Testis (tissue), 3 donors: ENCODE measurements around the gene TECR. TPM values are rescaled to one million over a fixed set of nuclear protein-coding genes. Genes with fewer than 3 reads are reported as not detected.

Experiments
- DNase-seq: peaks from one replicate; pipeline ENCODE4 v3.0.0-alpha.2; 2019
- H3K27ac ChIP-seq, 2 donors: fragments of 200-600 bp; sonication (generic); one replicate each; pipeline ENCODE4 v1.5.1; 2019
- H3K27me3 ChIP-seq: fragments of 200-600 bp; sonication (generic); one replicate; pipeline ENCODE4 v1.5.1; 2019
- H3K36me3 ChIP-seq: fragments of 200-600 bp; sonication (generic); one replicate; pipeline ENCODE4 v1.5.1; 2017; ENCODE audit warnings: low read depth; ENCODE audit errors: missing control alignments
- H3K4me1 ChIP-seq: fragments of 200-600 bp; sonication (generic); one replicate; pipeline ENCODE4 v1.5.1; 2019
- H3K4me3 ChIP-seq, 2 donors: fragments of 200-600 bp; sonication (generic); one replicate each; pipeline ENCODE4 v1.5.1; 2017 to 2019
- H3K9me3 ChIP-seq: fragments of 200-600 bp; sonication (generic); one replicate; pipeline ENCODE4 v1.5.1; 2017
- CTCF ChIP-seq, 3 experiments: fragments of 450-650 bp in 2 of 3; fragments of 200-600 bp in 1 of 3; sonication (generic) in 1 of 3; IDR thresholded peaks; one replicate each; pipeline ENCODE4 v1.5.1; 2016 to 2019; ENCODE audit warnings: antibody characterized with exemption in 3 of 3, mild to moderate bottlenecking in 2 of 3, moderate library complexity in 1 of 3
- POLR2A ChIP-seq: fragments of 450-650 bp; IDR thresholded peaks from one replicate; pipeline ENCODE4 v1.6.1; 2017; ENCODE audit warnings: antibody characterized with exemption, mild to moderate bottlenecking, moderate library complexity
- WGBS, 2 donors: methylation state at CpG; one replicate each; pipeline ENCODE4 v1.1.5; 2018; 5-methylcytosine and 5-hydroxymethylcytosine counted together
- intact Hi-C: fragments of 100-400 bp; cut with DNase I; formaldehyde crosslinking; loops from one replicate; pipeline ENCODE4 v1.15.1; 2023; ENCODE audit warnings: low total_unique reads
- polyA plus RNA-seq: library from polyadenylated mRNA; stranded (reverse); fragments of 350-450 nt; fragmentation: Illumina TruSeq; extraction: RNeasy Lipid Tissue Mini Kit (QIAGEN cat#74804); gene quantifications from one replicate; pipeline ENCODE4 v1.2.3, GENCODE V29; 2014; ENCODE audit warnings: low read depth, low replicate concordance; ENCODE audit not compliant: insufficient read depth
- total RNA-seq, 2 donors: library from RNA; depleted of rRNA; stranded (reverse); fragments of >200 nt; gene quantifications; one replicate each; pipeline ENCODE4 v1.2.3, GENCODE V29; 2016

Gene TECR
- total and polyA plus RNA-seq, 3 donors from 2014 or later: 164 to 418 (median 192) TPM

DNA sequence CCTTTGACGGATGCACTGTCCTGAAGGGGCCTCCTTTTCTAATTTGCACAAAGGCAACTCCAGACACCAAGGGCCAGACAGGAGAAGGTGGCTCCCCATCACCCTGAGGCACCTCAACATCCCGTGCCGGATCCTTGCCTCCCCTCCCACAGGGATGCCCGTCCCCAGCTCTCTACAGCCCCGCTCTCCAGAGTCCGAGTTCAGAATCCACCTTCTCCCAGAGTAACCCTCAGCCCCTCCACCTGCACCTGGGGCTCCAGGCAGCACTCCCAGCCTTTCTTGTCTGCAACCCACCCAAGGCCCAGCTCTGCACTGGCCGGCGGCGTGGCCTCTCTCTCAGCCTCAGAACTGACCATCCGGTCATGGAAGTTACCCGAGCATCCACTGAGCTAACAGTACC, 37.7 kb downstream of the TECR start:
- H3K4me3 ChIP-seq: no peak overlapping the region
- intact Hi-C loops: no loop called here
- H3K9me3 ChIP-seq: no peaks in the 10 kb centered on the region
- no peak overlapping the region for H3K27ac ChIP-seq
- DNase-seq: no peak
- TF ChIP-seq POLR2A (no peak), CTCF (IDR thresholded peaks at IDR 0.05) (no peak)
- no peaks in the 10 kb centered on the region for H3K27me3 ChIP-seq
- WGBS, 2 donors: 80 to 83% methylated on average over 11 of the region's 11 CpGs
- H3K4me1 ChIP-seq: peaks cover 28% of the 10 kb centered on the region
- H3K36me3 ChIP-seq: no peaks in the 10 kb centered on the region

GRCh38 chr19:14570864-14571527, 41.6 kb downstream of the TECR start:
- intact Hi-C loops: no loop called here
- WGBS, 2 donors: 36% methylated on average over 22 of the region's 22 CpGs
- no peaks in the 10 kb centered on the region for H3K27me3 ChIP-seq
- no peak for TF ChIP-seq CTCF (IDR thresholded peaks at IDR 0.05)
- no peak for TF ChIP-seq POLR2A
- peak overlapping the region in 1 of 2 donors; percentile 17 for H3K27ac ChIP-seq
- H3K9me3 ChIP-seq: no peaks in the 10 kb centered on the region
- no peaks in the 10 kb centered on the region for H3K36me3 ChIP-seq
- peak overlapping the region; percentile 73 to 94 for H3K4me3 ChIP-seq
- DNase-seq: no peak
- H3K4me1 ChIP-seq: peaks cover 25% of the 10 kb centered on the region

DNA sequence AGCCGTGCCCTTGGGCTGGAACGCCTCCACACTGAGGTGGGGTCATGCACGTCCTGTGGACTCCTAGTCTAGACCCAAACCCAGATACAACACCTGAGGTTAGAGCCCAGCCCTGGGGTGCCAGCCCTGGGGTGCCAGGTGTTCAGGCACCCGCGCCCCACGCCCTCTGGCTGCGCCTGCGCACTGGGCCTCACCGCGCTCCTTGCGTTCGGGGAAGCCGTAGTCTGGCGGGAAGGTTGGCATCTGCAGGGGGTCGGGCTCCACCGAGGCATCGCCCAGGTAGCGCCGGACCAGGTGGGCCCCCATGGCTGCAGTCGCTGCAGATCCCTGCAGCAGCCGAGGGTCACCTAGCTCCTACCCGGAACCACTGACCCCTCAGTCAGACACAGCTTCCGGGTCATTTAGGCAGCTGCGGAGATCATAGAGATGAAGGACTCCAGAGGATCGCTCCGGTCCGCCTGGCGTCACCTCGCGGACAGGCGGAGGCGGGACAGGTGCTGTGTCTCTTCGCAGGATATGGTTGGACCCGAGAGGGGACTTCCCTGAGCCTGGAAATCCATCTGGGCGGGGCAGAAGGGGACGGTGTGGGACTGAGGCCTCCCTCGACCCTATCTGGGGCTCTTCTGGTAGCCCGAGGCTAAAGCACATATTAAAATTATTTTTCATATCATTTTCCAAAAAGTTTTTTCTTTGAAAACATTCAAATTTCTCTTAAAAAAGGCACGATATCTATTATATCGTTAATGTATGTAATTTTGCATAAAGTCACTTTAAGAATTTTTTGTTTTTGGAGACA, 42.5 kb downstream of the TECR start, which contains the start of gene NDUFB7:
Gene NDUFB7 (minus strand): TSS at position 372 of the 796 bp plus-strand sequence. CDS start 66 bp downstream, at position 306.
- peak; percentile 96 for DNase-seq
- Histone ChIP-seq H3K4me3 (peak within 1 kb of the TSS; percentile 73 to 94), H3K27ac (peak within 1 kb of the TSS; percentile 17 to 69), H3K9me3 (no peaks in the 10 kb centered on the region), H3K36me3 (no peaks in the 10 kb centered on the region), H3K4me1 (peaks cover 25% of the 10 kb centered on the region), H3K27me3 (no peaks in the 10 kb centered on the region)
- intact Hi-C loops: no loop called here
- TF ChIP-seq CTCF (IDR thresholded peaks at IDR 0.05) (peak; percentile 81 to 86 (median 81)), POLR2A (no peak)
- WGBS, 2 donors: 2 to 5% methylated on average over 17 to 35 of the region's 40 CpGs

DNA sequence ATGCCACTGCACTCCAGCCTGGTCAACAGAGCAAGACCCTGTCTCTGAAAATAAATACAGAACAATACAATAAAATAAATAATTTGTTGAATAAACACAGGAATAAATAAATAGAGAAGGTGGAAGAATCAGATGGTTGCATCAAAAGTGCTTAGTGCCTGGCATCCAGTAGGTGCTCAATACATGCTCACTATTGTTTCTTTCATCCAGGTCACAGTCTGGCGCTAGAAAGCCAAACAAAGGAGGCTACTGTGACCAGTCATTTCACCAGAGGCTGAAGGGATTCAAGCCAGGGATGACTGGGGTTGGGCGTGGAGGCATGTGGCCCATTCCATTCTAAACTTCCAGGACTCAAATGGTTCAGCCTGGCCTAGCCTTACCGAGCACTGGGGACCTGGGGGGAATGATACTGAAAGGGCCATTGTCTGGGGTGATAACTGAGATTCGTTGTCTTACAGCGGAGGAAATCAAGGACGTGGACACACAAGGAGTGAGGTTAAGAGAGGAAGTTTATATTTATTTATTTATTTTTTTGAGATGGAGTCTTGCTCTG, 46.1 kb downstream of the TECR start:
- intact Hi-C loops: no loop called here
- WGBS, 2 donors: 83% methylated on average over 6 of the region's 6 CpGs

More for the DNA sequence above, 46.1 kb downstream of the TECR start:
- Histone ChIP-seq H3K36me3 (no peaks in the 10 kb centered on the region), H3K27me3 (no peaks in the 10 kb centered on the region), H3K4me1 (peaks cover 7% of the 10 kb centered on the region), H3K9me3 (no peaks in the 10 kb centered on the region), H3K27ac (no peak overlapping the region), H3K4me3 (no peak overlapping the region)
- no peak for TF ChIP-seq CTCF (IDR thresholded peaks at IDR 0.05)
- no peak for TF ChIP-seq POLR2A
- no peak for DNase-seq
